ENCODE measurements around the gene WFIKKN1.

Gene WFIKKN1

GRCh38 chr16:630815-631405, at the start of gene WFIKKN1:
WFIKKN1 (plus strand) TSS chr16:630985; CDS start chr16:631254, 269 bp downstream.
- H3K9ac ChIP-seq (ENCODE audit: low read depth, low read length), result peak within 1 kb of the TSS; percentile 49
- H3K4me1 ChIP-seq (ENCODE audit: insufficient read depth, low read length), result peaks cover 11% of the 10 kb centered on the region; the same call in 1 of the 2 replicates
- no peaks in the 10 kb centered on the region; the same call in 1 of the 2 replicates for H3K36me3 ChIP-seq (ENCODE audit: insufficient read depth, low read length)
- no peaks in the 10 kb centered on the region for H3K9me3 ChIP-seq (ENCODE audit: control insufficient read depth, insufficient read depth, low read length)

GRCh38 chr16:582218-582613, 48.6 kb upstream of the WFIKKN1 start:
- Histone ChIP-seq H3K4me1 (ENCODE audit: insufficient read depth, low read length) (peaks cover 5% of the 10 kb centered on the region; the same call in 1 of the 2 replicates), H3K36me3 (ENCODE audit: insufficient read depth, low read length) (no peaks in the 10 kb centered on the region), H3K9me3 (ENCODE audit: control insufficient read depth, insufficient read depth, low read length) (no peaks in the 10 kb centered on the region), H3K9ac (ENCODE audit: low read depth, low read length) (no peak overlapping the region)

- H3K9me3 ChIP-seq (ENCODE audit: control insufficient read depth, insufficient read depth, low read length), result no peaks in the 10 kb centered on the region
- H3K9ac ChIP-seq (ENCODE audit: low read depth, low read length), result no peak overlapping the region
- H3K4me1 ChIP-seq (ENCODE audit: insufficient read depth, low read length), result peaks cover 5% of the 10 kb centered on the region; the same call in 1 of the 2 replicates
- no peaks in the 10 kb centered on the region for H3K36me3 ChIP-seq (ENCODE audit: insufficient read depth, low read length)
Measured at GRCh38 chr16:582614-583331, 48.0 kb upstream of the WFIKKN1 start.

GRCh38 chr16:583470-583814, 47.3 kb upstream of the WFIKKN1 start:
- Histone ChIP-seq H3K9me3 (ENCODE audit: control insufficient read depth, insufficient read depth, low read length) (no peaks in the 10 kb centered on the region), H3K9ac (ENCODE audit: low read depth, low read length) (peak overlapping the region; percentile 32; the same call in 1 of the 2 replicates), H3K36me3 (ENCODE audit: insufficient read depth, low read length) (no peaks in the 10 kb centered on the region; the same call in 1 of the 2 replicates), H3K4me1 (ENCODE audit: insufficient read depth, low read length) (peaks cover 5% of the 10 kb centered on the region; the same call in 1 of the 2 replicates)

GRCh38 chr16:583815-584591, 46.8 kb upstream of the WFIKKN1 start:
- Histone ChIP-seq H3K36me3 (ENCODE audit: insufficient read depth, low read length) (no peaks in the 10 kb centered on the region; the same call in 1 of the 2 replicates), H3K9me3 (ENCODE audit: control insufficient read depth, insufficient read depth, low read length) (no peaks in the 10 kb centered on the region), H3K4me1 (ENCODE audit: insufficient read depth, low read length) (peaks cover 5% of the 10 kb centered on the region; the same call in 1 of the 2 replicates), H3K9ac (ENCODE audit: low read depth, low read length) (peak overlapping the region; percentile 32; the same call in 1 of the 2 replicates)

GRCh38 chr16:585351-585750, 45.4 kb upstream of the WFIKKN1 start:
- Histone ChIP-seq H3K36me3 (ENCODE audit: insufficient read depth, low read length) (no peaks in the 10 kb centered on the region; the same call in 1 of the 2 replicates), H3K4me1 (ENCODE audit: insufficient read depth, low read length) (peaks cover 5% of the 10 kb centered on the region; the same call in 1 of the 2 replicates), H3K9ac (ENCODE audit: low read depth, low read length) (no peak overlapping the region), H3K9me3 (ENCODE audit: control insufficient read depth, insufficient read depth, low read length) (no peaks in the 10 kb centered on the region)

- H3K4me1 ChIP-seq (ENCODE audit: insufficient read depth, low read length), result peaks cover 5% of the 10 kb centered on the region; the same call in 1 of the 2 replicates
- no peaks in the 10 kb centered on the region for H3K9me3 ChIP-seq (ENCODE audit: control insufficient read depth, insufficient read depth, low read length)
- no peaks in the 10 kb centered on the region; the same call in 1 of the 2 replicates for H3K36me3 ChIP-seq (ENCODE audit: insufficient read depth, low read length)
- no peak overlapping the region for H3K9ac ChIP-seq (ENCODE audit: low read depth, low read length)
Measured at GRCh38 chr16:586047-586644, 44.6 kb upstream of the WFIKKN1 start.

GRCh38 chr16:586645-587590, 43.9 kb upstream of the WFIKKN1 start:
- H3K4me1 ChIP-seq (ENCODE audit: insufficient read depth, low read length), result peaks cover 5% of the 10 kb centered on the region; the same call in 1 of the 2 replicates
- no peaks in the 10 kb centered on the region for H3K9me3 ChIP-seq (ENCODE audit: control insufficient read depth, insufficient read depth, low read length)
- H3K36me3 ChIP-seq (ENCODE audit: insufficient read depth, low read length), result no peaks in the 10 kb centered on the region; the same call in 1 of the 2 replicates
- no peak overlapping the region for H3K9ac ChIP-seq (ENCODE audit: low read depth, low read length)

- Histone ChIP-seq H3K36me3 (ENCODE audit: insufficient read depth, low read length) (no peaks in the 10 kb centered on the region; the same call in 1 of the 2 replicates), H3K4me1 (ENCODE audit: insufficient read depth, low read length) (no peaks in the 10 kb centered on the region), H3K9me3 (ENCODE audit: control insufficient read depth, insufficient read depth, low read length) (no peaks in the 10 kb centered on the region), H3K9ac (ENCODE audit: low read depth, low read length) (peak overlapping the region; percentile 99)
Measured at GRCh38 chr16:588639-588888, 42.2 kb upstream of the WFIKKN1 start.

GRCh38 chr16:588889-589657, 41.7 kb upstream of the WFIKKN1 start:
- Histone ChIP-seq H3K36me3 (ENCODE audit: insufficient read depth, low read length) (no peaks in the 10 kb centered on the region; the same call in 1 of the 2 replicates), H3K4me1 (ENCODE audit: insufficient read depth, low read length) (no peaks in the 10 kb centered on the region), H3K9me3 (ENCODE audit: control insufficient read depth, insufficient read depth, low read length) (no peaks in the 10 kb centered on the region), H3K9ac (ENCODE audit: low read depth, low read length) (peak overlapping the region; percentile 99)

- H3K9ac ChIP-seq (ENCODE audit: low read depth, low read length), result peak within 1 kb of the TSS; percentile 99
- no peaks in the 10 kb centered on the region for H3K9me3 ChIP-seq (ENCODE audit: control insufficient read depth, insufficient read depth, low read length)
- no peaks in the 10 kb centered on the region; the same call in 1 of the 2 replicates for H3K36me3 ChIP-seq (ENCODE audit: insufficient read depth, low read length)
- no peaks in the 10 kb centered on the region for H3K4me1 ChIP-seq (ENCODE audit: insufficient read depth, low read length)
Measured at GRCh38 chr16:589658-590187, 41.1 kb upstream of the WFIKKN1 start, which contains the start of gene RAB40C. RAB40C (plus strand) TSS chr16:590066; CDS start chr16:590292, 226 bp downstream.

- no peaks in the 10 kb centered on the region for H3K9me3 ChIP-seq (ENCODE audit: control insufficient read depth, insufficient read depth, low read length)
- H3K9ac ChIP-seq (ENCODE audit: low read depth, low read length), result peak overlapping the region; percentile 71
- H3K4me1 ChIP-seq (ENCODE audit: insufficient read depth, low read length), result no peaks in the 10 kb centered on the region
- H3K36me3 ChIP-seq (ENCODE audit: insufficient read depth, low read length), result no peaks in the 10 kb centered on the region; the same call in 1 of the 2 replicates
Measured at GRCh38 chr16:590188-590814, 40.5 kb upstream of the WFIKKN1 start.

All from ES-I3 (cell line).